Motor neuron (in vitro differentiated cells): ENCODE data around the gene FBXO10. TPM values are rescaled to one million over a fixed set of nuclear protein-coding genes. Genes with fewer than 3 reads are reported as not detected.

Source experiments
- ATAC-seq, 8 experiments: fragments of 200-7000 bp; cut with Tn5 transposase; replicated peaks in 6 of 8; 2 replicates each; pipeline ENCODE4 v1.8.0; 2021; ENCODE audit warnings: mild to moderate bottlenecking in 8 of 8, moderate library complexity in 8 of 8
- H3K27ac ChIP-seq, 2 donors: fragments of 250-450 bp; sonication (Bioruptor Pico); 2 replicates each; pipeline ENCODE4 v1.9.0; 2021; ENCODE audit warnings: antibody characterized with exemption in 2 of 2, mild to moderate bottlenecking in 2 of 2, moderate library complexity in 1 of 2
- H3K4me1 ChIP-seq, 2 donors: fragments of 250-450 bp; sonication (Bioruptor Pico); replicated peaks in 1 of 2; 2 replicates each; pipeline ENCODE4 v1.6.1; 2021; ENCODE audit warnings: antibody characterized with exemption in 2 of 2, mild to moderate bottlenecking in 2 of 2, moderate library complexity in 1 of 2
- H3K4me3 ChIP-seq, 5 donors: fragments of 250-450 bp; sonication (Bioruptor Pico); 2 replicates each; pipeline ENCODE4 v1.9.0; 2021; ENCODE audit warnings: antibody characterized with exemption in 5 of 5, mild to moderate bottlenecking in 5 of 5, moderate library complexity in 4 of 5
- WGBS, 10 experiments: fragments of 450-650 bp; shearing (Covaris generic); methylation state at CpG; one replicate each; pipeline ENCODE4 v1.0.0; 2022; 5-methylcytosine and 5-hydroxymethylcytosine counted together
- in situ Hi-C, 9 experiments: fragments of 400-800 bp; cut with MboI; loops; one replicate each; pipeline ENCODE4 v1.15.0; 2021; ENCODE audit warnings: low sequenced_read_pairs in 9 of 9, low pct_unique_long_range_greater_than_20kb in 2 of 9; ENCODE audit not compliant: unreplicated experiment in 9 of 9
- total RNA-seq, 8 experiments: library from RNA; unstranded; fragments of 300-600 nt; gene quantifications; 2 replicates each; pipeline versions ENCODE4 v1.2.3 to v1.2.4, GENCODE V29; 2022

Gene FBXO10
- total RNA-seq, 8 experiments from 2014 or later: 7.6 to 20.6 (median 13.5) TPM

- no peak for ATAC-seq
- Histone ChIP-seq H3K4me1 (no peaks in the 10 kb centered on the region), H3K27ac (no peak overlapping the region), H3K4me3 (no peak overlapping the region)
- WGBS, 10 experiments: 58 to 100% (median 90%) methylated on average over 1 to 3 of the region's 3 CpGs; no CpG with 5 or more reads in 1 of the 10 experiments
- in situ Hi-C loops: loop anchor here in 5 of 9 experiments (25.0 kb wide), 4 partner anchors 96 to 304 kb away; partner anchors contain the start of genes EXOSC3 (in 2 of the 5), POLR1E (in 2 of the 5) and TRMT10B (in 1 of the 5)
Observed at GRCh38 chr9:37583522-37584121, 7.4 kb upstream of the FBXO10 start.

GRCh38 chr9:37582548-37583157 is 6.5 kb upstream of the FBXO10 start:
- peak in 4 of 8 experiments; percentile 37 to 85 (median 44) for ATAC-seq
- H3K27ac ChIP-seq: no peak overlapping the region
- H3K4me3 ChIP-seq: no peak overlapping the region
- in situ Hi-C loops: loop anchor here in 5 of 9 experiments (25.0 kb wide), 4 partner anchors 95 to 305 kb away; partner anchors contain the start of genes EXOSC3 (in 2 of the 5), POLR1E (in 2 of the 5) and TRMT10B (in 1 of the 5)
- 18 to 100% (median 80%) methylated on average over 1 to 6 of the region's 6 CpGs for WGBS, 10 experiments
- H3K4me1 ChIP-seq: no peaks in the 10 kb centered on the region

- in situ Hi-C loops: loop anchor here in 5 of 9 experiments (25.0 kb wide), 4 partner anchors 88 to 312 kb away; partner anchors contain the start of genes EXOSC3 (in 2 of the 5), POLR1E (in 2 of the 5) and TRMT10B (in 1 of the 5)
- ATAC-seq: peak in 4 of 8 experiments; percentile 1 to 6 (median 1)
- peak overlapping the region; percentile 72 to 84 for H3K27ac ChIP-seq
Observed at GRCh38 chr9:37575511-37575914, 667 bp downstream of the FBXO10 start.

GRCh38 chr9:37575001-37575400 is 1.2 kb downstream of the FBXO10 start:
- in situ Hi-C loops: loop anchor here in 5 of 9 experiments (25.0 kb wide), 4 partner anchors 88 to 312 kb away; partner anchors contain the start of genes EXOSC3 (in 2 of the 5), POLR1E (in 2 of the 5) and TRMT10B (in 1 of the 5)
- H3K4me1 ChIP-seq: peaks cover 31 to 33% of the 10 kb centered on the region in 2 donors
- peak overlapping the region; percentile 72 to 85 for H3K27ac ChIP-seq
- H3K4me3 ChIP-seq: peak overlapping the region; percentile 52 to 89 (median 60)
- WGBS, 10 experiments: 0 to 43% (median 23%) methylated on average over 1 to 5 of the region's 5 CpGs
- ATAC-seq: no peak

More at GRCh38 chr9:37575511-37575914, 667 bp downstream of the FBXO10 start:
- Histone ChIP-seq H3K4me1 (peaks cover 31 to 33% of the 10 kb centered on the region in 2 donors), H3K4me3 (peak overlapping the region; percentile 52 to 89 (median 60))
- 0 to 20% (median 0%) methylated on average over 1 to 2 of the region's 5 CpGs; no CpG with 5 or more reads in 5 of the 10 experiments for WGBS, 10 experiments

- peaks cover 31 to 33% of the 10 kb centered on the region in 2 donors for H3K4me1 ChIP-seq
- peak overlapping the region; percentile 52 to 89 (median 60) for H3K4me3 ChIP-seq
- peak overlapping the region; percentile 72 to 85 for H3K27ac ChIP-seq
- WGBS, 10 experiments: 12 to 65% (median 22%) methylated on average over 1 to 5 of the region's 5 CpGs; no CpG with 5 or more reads in 3 of the 10 experiments
- peak in 1 of 8 experiments; percentile 8 for ATAC-seq
- in situ Hi-C loops: no loop called here
Observed at GRCh38 chr9:37574241-37574721, 1.9 kb downstream of the FBXO10 start.

- H3K4me3 ChIP-seq: no peak overlapping the region
- ATAC-seq: no peak
- WGBS, 10 experiments: 40 to 100% (median 100%) methylated on average over 1 of the region's 1 CpG; no CpG with 5 or more reads in 5 of the 10 experiments
- in situ Hi-C loops: no loop called here
- H3K4me1 ChIP-seq: peaks cover 23 to 25% of the 10 kb centered on the region in 2 donors
- H3K27ac ChIP-seq: no peak overlapping the region
Observed at GRCh38 chr9:37571282-37571681, 4.9 kb downstream of the FBXO10 start.

GRCh38 chr9:37566716-37567115 is 9.5 kb downstream of the FBXO10 start:
- 18 to 100% (median 96%) methylated on average over 1 to 3 of the region's 3 CpGs; no CpG with 5 or more reads in 2 of the 10 experiments for WGBS, 10 experiments
- H3K27ac ChIP-seq: no peak overlapping the region
- no peaks in the 10 kb centered on the region for H3K4me1 ChIP-seq
- in situ Hi-C loops: no loop called here
- no peak overlapping the region for H3K4me3 ChIP-seq
- no peak for ATAC-seq

GRCh38 chr9:37565661-37566618 is 10.2 kb downstream of the FBXO10 start:
- H3K27ac ChIP-seq: no peak overlapping the region
- no peak overlapping the region for H3K4me3 ChIP-seq
- no peaks in the 10 kb centered on the region for H3K4me1 ChIP-seq
- no peak for ATAC-seq
- in situ Hi-C loops: no loop called here
- 28 to 100% (median 88%) methylated on average over 1 to 7 of the region's 7 CpGs for WGBS, 10 experiments

GRCh38 chr9:37564916-37565315 is 11.3 kb downstream of the FBXO10 start:
- no peak for ATAC-seq
- no peak overlapping the region for H3K27ac ChIP-seq
- no peak overlapping the region for H3K4me3 ChIP-seq
- no peaks in the 10 kb centered on the region for H3K4me1 ChIP-seq
- in situ Hi-C loops: no loop called here
- WGBS, 10 experiments: 60 to 100% (median 91%) methylated on average over 1 to 4 of the region's 4 CpGs; no CpG with 5 or more reads in 2 of the 10 experiments

- Histone ChIP-seq H3K4me3 (no peak overlapping the region), H3K4me1 (no peaks in the 10 kb centered on the region), H3K27ac (no peak overlapping the region)
- WGBS, 10 experiments: 0 to 100% (median 69%) methylated on average over 1 to 3 of the region's 3 CpGs; no CpG with 5 or more reads in 3 of the 10 experiments
- in situ Hi-C loops: no loop called here
- ATAC-seq: peak in 2 of 8 experiments; percentile 26 to 56
Observed at GRCh38 chr9:37563806-37564513, 12.2 kb downstream of the FBXO10 start.

- H3K4me1 ChIP-seq: no peaks in the 10 kb centered on the region
- ATAC-seq: peak in 2 of 8 experiments; percentile 60 to 62
- H3K27ac ChIP-seq: no peak overlapping the region
- 0 to 100% (median 90%) methylated on average over 1 of the region's 1 CpG; no CpG with 5 or more reads in 4 of the 10 experiments for WGBS, 10 experiments
- no peak overlapping the region for H3K4me3 ChIP-seq
- in situ Hi-C loops: no loop called here
Observed at GRCh38 chr9:37562826-37563225, 13.4 kb downstream of the FBXO10 start.
